NCI-H187 (cell line): ENCODE results near the gene ZBTB20.
"Not testable (repeated sequence)": the region's sequence is repeated elsewhere in the genome, so short reads cannot be mapped to it uniquely, and the experiment has no call there.

ENCODE experiments used
- DNase-seq, 2 experiments: peaks; one replicate each; lab custom pipeline; 2025; lab: John Stamatoyannopoulos, UW

Gene ZBTB20

DNA sequence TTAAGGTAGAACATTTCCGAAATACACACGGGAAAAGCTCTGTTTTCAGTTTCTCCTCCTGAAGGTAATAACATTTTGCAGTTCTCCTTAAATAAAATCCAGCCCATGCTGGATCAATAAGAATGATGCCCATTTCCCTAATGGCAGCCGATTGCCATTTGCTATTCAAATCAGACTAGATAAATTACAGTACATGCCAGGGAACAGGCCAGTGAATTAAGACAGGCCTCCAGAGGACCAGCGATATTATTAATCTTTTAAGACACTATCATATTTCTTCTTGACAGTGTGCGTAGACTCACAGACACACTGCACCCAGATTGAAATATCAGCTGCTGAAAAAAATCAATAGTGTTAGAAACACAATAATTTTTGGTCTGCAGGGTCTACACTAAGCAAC, 431.0 kb downstream of the ZBTB20 start:
- no peak for DNase-seq

DNA sequence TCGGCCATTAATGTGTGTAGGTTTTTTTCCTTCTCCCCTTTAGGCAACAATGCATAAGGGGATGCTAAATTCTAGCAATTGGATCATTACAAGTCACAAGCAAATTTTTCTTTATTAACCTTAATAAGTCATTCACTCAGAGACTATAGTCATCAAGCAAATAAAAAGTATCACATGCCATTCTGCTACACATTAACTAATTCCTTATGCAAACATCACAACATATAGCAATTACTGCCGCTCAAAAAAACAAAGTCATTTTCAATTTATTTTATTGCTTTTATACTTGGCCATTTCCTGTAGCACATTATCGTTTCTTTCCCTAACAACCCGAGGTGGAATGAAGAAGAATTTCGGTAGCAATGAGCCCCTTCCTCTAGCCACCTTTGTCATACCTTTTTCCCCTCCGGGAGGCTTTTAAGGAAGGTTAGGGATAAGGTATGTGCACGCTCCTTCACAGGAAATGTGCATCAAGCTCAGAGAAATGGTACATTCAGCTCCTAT, 432.1 kb downstream of the ZBTB20 start:
- DNase-seq = no peak

DNA sequence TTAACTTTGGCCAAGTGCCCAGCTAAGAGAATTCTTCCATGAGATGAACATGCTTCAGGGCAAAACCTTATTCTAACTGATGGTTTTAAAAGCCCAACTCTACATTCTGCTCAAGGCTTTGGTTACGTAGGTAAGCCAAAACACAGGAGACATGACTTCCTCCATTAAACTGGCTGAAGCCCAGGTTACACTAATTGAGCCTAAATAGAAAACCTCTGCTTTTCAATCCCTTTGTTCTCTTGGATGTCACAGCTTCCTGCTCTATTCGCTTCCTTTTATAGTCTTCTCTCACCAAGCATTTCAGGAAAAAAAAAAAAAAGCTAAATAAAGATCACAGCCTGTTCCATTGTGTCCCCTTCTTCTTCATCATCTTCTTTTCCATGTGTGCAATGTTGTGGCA, 432.9 kb downstream of the ZBTB20 start:
- no peak for DNase-seq

DNA sequence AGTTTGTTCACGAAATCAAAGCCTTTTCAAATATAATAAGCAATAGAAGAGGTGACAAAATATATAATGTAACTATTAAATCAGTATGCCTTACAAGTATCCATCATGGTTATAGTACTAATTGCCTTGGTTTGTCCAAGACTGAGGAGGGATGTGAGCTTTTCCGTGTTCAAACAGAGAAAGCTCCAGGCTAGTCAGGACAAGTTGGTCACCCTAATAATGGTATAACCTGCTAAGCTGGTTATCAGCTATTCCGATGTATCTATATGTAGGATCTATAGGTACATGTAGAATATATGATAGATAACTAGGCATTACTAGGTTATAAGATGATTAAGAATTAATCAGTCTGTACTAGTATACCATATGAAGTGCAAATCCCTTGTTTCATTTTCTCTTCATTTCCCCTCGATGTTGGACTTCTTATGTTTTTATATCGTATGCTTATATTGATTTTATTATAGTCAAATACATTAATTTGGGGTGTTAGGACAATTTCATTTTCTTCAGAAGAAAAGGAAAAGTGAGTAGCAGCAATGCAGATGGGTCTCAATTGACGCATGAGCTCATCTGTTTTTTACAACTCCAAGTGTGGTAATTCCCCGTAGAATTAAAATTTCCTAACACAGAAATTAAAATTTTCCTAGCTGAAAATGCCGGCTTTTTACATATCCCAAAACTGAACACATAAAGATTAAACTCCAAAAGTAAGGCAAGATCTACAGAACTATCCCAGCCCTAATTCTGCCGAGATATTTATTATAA, 434.2 kb downstream of the ZBTB20 start:
- DNase-seq = no peak

DNA sequence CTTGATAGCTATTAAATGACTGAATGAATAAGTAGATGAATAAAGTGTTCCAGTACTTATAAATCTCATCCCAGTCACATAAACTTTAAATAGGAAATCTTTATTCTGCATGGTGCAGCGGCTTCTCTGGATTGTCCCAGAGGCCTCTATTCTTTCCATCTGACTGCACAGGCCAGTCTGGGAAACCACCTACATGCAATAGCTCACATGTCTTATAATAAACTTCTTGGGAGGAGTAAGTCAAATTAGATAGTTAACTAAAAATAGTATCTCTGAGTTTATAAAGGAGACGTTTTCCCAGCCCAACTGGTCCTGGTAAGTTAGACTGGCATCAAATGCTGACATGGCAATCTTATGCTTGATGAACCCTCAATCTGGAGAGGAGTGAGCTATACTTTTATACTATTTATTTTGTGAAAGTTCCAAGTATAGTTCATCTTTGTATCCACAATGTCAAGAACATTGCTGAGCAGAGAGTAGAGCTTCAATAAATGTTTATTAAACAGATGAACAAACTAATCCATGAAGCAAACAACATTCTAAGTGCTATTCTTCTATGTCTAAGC, 435.7 kb downstream of the ZBTB20 start:
- no peak for DNase-seq

DNA sequence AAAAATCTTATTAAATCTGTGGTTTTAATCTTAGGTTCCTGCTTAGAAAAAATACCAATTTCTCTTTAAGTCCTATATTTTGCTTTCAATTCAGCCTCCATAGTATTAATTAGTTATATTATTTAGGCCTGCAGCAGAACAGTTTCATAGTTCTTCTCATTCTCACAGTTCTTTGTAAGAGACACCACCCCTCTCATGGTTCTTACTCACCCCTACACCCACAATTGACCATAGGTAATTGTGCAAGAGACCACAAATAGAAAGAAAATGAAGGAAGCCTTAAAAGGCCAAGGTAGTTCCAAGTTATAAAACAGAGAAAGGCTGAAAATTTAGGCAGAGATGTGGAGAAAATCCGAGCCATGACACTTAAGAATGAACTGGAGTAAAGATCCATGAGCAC, 438.0 kb downstream of the ZBTB20 start:
- DNase-seq = no peak

DNA sequence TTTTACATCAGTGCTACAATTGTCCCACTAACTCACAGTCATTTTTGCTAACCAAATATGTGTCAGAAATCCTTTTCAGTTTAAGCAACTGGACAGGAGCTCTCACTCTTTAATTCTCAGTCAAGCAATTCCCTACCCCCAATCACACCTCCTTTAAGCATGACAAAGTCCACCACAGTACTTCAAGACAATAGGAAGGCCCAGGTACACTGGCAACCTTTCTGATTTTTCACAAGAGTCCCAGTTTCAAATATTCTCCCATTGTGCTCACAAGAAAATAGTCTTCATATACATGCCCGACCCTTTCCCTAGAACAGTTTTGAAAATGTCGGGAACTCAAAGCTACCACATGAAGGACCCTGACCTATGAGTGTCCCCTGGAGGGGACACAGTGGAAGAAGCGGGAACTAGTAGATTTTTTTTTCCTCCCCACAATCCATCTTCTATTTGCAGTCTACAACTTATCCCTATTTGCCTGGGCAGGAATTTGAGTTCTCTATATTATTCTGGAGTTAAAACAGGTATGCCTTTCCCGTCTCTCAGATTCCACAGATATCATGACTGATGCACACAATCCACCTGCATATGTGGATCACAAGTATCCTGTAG, 439.7 kb downstream of the ZBTB20 start:
- DNase-seq = no peak

DNA sequence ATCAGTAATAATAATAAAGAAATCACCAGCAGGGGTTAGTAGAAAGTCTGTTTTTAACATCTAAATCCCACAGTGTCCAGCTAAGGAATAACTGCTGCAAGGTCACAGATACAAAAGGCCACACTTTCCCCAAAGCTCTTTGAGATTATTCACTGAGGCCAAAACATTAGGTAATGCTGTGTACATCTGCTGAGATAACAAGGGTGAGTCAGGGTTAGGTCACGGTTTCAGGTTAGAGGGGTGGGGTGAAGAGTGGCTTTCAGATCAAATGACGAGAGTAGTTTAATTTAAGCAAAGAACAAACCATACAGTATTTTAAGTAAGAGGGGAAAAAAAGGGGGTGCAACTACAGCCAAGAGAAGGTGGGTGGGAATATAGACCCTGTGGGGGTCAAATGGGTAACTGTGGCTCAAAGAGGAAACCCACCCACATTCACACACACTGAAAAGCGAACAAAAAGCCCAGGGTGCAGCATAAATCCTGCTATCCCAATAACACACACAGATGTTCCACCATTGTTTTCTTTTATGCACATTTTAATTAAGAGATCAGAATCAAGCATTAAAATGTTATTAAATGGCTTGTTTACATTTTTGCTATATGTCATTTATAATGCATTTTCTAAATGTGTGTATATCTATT, 440.4 kb downstream of the ZBTB20 start:
- no peak for DNase-seq

DNA sequence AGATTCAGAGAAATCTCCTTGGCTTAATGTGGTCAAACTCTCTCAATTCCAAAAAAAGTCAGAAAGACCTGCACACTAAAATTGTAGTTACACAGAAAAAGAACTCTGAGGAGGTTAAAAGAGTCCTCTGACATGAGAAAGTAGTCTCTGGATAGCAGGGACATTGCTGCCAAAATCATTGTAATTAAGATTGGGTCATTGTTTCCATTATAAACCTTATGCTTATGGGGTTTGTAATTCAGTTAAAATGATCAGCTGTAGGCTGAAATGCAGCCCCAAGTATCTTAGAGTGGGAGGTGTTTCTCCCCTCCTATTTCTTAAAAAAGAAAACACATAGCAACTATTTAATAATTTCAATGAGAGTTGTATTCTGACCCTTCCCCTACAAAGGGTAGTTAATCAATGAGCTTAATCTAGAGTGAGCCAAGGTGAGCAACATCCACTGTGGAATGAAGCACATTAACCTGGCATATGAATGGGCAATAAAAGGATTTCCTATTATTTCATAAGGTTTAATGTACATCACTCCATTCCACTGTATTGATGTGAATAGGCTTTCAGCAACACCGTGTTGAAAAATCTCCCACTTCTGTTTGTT, 446.4 kb downstream of the ZBTB20 start:
- no peak for DNase-seq

DNA sequence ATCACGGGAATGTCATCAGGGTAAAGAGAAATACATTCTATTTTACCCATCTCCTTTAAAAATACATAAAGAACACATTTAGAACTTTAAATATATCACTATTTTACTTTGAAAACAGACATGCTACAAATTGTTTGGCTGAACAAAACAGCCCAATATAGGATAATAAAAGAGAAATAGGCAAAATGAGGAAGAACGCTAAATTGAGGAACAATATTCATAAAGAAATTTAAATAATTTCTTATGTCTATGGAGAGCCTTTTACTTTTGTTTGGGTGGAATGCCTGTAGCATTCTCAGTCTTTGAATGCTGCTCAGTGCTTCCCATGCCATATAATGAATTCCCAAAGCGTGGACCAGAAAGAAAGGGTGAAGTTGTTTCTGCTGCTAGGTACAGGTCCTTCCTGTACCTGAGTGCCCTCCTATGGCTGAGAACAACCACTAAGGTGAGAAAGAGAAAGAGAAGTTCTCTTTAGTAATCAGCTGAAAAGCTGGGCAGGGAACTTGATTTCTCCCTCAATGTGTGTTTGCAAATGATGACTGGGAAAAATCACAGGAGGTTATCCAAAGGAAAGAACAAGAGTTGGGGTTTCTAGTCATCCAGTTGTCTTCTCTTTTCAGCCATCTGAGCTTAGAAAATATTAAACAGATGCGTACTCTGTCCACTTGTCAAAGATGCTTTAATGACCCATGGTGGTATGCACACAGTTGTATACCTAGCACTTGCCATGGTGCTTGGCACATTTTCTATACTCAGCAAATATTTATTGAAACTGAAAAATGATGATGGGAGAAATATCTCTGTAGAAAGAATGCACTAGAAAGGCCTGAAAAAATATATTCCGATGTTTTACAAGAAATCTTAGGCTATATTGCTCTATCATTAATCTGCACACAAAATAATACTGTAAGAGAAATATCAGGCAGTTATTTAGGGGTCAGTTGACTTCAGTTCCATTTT, 448.7 kb downstream of the ZBTB20 start:
- no peak for DNase-seq

DNA sequence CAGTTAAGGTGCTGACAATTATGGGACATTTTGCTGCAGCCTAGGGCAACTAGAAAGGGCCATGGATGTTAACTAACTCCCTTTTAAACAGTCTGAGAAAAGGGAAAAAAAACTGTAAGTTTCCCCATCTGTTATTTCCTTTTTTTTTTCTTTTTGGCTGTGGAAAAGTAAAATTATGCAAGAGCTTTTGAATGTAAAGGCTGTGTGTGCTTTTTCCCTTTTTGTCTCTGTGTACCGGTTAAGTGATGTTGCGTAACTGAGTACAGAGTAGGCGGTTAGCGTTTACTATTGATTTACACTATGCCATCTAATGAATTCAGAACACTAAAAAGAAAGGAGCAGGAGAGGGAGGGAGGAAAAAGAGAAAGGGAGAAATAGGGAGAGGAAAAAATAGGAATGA, 449.7 kb downstream of the ZBTB20 start:
- DNase-seq = no peak

DNA sequence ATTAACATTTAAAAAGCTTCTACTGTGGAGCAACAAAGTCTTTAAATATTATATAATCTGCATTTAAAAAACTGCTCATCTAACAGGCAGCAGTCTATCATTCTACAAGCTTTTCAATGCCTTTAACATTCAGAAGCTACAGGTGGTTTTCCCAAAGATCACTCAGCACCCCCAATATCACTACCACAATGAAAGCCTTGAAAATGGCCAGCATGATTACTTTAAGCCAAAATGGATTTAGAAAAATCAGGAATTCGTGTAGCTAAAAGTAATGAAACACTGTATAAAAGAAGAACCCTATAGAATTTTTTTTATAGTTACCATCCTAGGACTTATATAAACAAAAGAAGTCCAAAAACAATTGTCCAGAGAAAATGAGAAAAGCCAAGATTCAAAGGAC, 452.8 kb downstream of the ZBTB20 start:
- no peak for DNase-seq

DNA sequence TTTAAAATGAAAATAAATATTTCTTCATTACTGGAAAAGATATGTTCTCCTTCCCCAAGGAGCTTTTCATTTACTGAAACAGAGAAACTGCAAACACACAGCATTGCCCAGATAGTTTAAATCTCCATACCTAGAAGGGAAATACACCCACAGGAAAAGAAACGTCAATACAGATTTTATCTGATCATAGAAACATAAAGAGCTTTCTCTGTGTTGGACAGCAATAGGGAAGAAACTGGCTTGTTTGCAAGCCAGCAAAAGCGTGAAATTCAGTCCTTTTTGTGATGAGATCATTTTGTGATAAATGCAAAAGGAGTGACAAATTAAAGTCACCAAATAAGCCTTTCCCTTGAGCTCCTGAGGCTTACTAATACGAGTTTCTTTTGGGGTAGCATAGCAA, 455.2 kb downstream of the ZBTB20 start:
- DNase-seq = no peak

DNA sequence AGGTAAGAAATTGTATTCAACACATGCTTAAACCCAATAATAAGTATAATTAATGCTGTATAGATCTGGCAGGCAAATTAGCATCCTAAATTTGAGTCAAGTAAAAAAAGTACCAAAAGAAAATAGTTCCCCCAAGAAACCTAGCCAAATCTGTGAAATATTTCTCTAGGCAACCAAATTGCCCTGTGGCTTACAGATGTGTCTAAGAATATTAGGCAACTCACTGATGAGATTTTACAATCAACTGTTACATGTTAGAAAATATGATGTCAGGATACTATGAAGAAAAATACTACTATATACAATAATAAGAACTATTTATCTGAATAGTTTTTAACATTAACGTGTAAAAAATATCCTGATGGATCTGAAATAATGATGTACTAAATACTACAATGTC, 456.2 kb downstream of the ZBTB20 start:
- DNase-seq = no peak

DNA sequence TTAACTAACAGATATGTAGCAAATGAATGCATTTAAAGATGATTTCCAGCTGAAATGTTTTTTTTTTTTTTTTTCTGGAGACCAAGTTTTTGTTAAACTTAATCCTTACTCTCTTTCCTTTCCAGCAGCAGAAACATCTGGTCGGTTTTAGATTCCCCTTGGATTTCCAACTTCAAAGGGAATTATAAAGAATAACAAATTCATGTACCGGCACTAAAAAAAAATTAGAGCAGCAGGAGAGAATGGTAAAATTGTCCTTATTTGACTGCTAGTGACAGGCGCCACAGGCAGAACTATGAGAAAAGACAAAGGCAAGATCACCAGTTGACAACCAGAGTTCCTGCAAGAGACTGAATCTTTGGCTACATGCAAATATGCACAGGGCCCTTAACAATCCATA, 459.9 kb downstream of the ZBTB20 start:
- no peak for DNase-seq

DNA sequence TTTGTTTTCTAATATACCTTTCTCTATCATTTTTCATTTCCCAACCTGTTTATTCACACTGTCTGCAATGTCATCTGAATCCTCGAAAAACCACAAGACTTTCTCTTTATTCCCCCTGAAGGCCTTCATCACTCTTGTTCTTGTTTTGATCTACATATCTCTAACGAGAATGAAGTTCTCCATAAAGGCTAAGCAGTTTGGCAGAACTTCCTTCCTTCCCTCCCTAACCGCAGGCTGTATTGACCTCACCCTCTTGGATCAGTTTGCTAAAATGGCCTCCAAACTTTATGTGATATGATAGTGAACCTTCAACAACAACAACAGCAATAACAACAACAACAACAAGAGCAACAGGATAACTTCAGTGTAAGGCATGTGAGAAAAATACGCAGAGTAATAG, 460.5 kb downstream of the ZBTB20 start:
- no peak for DNase-seq

DNA sequence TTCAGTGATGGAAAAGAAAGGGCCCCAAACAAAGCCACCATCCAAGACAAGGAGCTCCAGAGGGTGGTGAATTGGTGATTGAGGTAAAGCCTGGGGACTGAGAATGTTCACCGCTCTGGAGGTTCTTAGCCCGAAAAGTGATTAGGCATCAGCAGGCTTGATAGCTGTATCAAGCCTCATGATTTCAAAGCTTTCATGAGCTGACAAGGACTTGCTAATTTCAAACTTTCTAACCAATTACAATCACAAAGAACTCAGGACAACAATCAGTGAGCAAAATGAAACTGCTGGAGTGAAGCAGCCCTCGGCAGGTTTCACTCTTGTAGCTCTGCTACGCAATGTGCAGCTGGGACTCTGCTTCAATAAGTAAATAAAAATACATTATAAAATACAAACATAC, 461.9 kb downstream of the ZBTB20 start:
- DNase-seq = no peak

DNA sequence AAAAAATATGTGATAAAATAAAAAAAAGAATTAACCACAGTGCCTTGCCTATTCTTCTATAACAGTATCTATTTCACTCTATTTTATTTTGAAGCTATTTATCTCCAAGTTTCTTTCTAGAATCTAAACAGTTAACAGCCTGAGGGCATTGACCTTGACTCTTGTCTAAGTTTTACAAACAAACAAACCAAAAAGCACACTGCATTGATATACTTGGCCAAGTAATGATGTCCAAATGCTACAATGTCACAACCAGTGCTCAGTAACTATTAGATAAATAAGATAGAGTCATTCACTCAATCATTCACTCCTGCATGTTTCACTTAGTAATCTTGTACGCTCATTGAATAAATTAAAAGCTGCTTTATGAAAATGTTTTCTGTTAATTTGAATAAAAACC, 466.8 kb downstream of the ZBTB20 start:
- no peak for DNase-seq

DNA sequence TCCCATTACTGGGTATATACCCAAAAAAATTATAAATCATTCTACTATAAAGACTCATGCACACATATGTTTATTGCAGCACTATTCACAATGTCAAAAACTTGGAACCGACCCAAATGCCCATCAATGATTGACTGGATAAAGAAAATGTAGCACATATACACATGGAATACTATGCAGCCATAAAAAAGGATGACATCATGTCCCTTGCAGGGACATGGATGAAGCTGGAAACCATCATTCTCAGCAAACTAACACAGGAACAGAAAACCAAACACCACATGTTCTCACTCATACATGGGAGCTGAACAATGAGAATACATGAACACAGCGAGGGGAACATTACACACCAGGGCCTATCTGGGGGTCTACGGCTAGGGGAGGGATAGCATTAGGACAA, 467.3 kb downstream of the ZBTB20 start:
- not testable (repeated sequence) for DNase-seq

DNA sequence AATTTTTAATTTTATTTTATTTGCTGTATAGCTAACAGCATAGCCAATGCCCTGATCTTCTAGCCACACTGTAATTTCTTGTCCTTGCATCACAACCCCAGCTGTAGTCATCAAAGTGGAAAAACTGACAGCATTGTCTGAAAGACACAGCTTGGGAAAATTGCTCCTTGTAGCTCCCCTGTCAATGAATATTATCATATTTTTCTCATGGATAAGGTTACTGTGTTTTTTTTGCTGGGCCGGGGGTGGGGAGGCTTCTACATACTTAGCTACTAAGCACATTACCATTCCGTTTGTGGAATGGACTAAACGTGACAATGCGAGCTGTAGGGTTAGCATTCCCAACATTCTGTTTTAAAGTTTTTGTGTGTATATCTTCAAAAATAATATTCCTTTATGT, 472.0 kb downstream of the ZBTB20 start:
- DNase-seq = no peak

DNA sequence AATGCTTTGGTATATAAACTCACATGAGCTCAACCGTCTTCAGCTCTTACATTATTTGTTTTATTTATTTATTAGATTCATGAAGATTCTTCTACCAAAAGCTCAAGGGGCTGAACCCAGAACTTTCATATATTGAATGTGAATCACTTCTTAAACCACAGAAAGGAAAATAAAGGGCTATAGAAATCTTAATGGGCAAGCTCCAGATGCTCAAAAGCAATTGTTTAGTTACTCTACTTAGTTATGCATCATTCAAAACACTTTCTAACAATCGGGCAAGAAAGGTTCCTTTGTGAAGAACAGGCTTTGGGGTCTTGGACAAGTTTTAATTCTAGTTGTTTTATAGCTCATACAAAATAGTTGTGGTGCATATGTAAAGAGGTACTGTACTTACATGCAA, 473.1 kb downstream of the ZBTB20 start:
- no peak for DNase-seq
